Measurements from ENCODE around the gene ZCRB1. TPM values are rescaled to one million over a fixed set of nuclear protein-coding genes. Genes with fewer than 3 reads are reported as not detected.
A peak's percentile ranks its signal among the peaks of the same experiment; 100 is the strongest.

The ZCRB1 gene, protein sequence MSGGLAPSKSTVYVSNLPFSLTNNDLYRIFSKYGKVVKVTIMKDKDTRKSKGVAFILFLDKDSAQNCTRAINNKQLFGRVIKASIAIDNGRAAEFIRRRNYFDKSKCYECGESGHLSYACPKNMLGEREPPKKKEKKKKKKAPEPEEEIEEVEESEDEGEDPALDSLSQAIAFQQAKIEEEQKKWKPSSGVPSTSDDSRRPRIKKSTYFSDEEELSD
- 10 to 100 TPM; 21.3 to 31.0 (median 24.3) TPM for total RNA-seq

DNA sequence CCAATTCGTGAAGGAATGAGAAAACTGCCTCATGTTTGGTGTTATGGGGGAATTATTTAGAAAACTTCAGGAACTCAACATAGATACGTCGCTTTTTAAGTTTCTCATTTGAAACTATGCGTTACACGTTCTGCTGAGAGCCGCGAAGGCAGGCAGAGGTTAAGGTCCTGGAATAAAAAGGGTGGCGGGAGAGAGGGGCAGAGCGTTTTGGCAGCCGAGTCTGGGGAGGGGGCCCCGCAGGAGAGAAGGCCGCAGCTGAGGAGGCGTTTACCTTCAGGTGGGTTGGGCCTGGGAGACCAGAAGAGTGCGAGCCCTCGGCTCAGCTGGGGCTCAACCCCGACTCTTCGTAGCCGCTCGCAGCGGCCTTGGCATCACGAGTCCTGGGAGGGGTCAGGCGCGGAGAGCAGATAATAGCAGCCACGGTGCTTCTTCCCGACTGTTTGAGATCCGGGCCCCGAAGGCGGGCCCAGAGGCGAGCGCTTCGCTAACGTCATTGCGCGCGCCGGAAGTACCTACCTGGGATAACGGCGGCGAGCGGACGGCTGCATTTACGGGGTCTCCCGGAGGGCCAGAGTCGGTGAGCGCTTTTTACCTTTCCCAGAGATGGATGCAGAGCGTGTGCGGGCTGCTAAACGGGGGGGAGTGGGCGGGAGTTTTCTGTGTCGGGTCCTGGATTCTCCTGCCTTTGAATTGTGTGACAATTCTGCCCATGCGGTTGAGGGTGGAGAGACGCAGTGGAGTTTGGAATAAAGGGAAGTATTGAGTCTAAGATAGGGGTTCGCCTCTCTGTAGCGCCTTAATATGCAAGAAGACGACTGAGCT, at the start of gene ZCRB1, which contains the start of gene PPHLN1:
ZCRB1 (minus strand) TSS at position 442 of the 822 bp plus-strand sequence. CDS start 1,992 bp downstream, outside the sequence.
PPHLN1 (plus strand) TSS at position 515 of the 822 bp plus-strand sequence. CDS start 9,736 bp downstream, outside the sequence.
- Histone ChIP-seq H3K27ac (peak within 1 kb of the TSS; percentile 90), H3K9me3 (no peaks in the 10 kb centered on the region), H3K36me3 (peaks cover 12% of the 10 kb centered on the region), H3K27me3 (no peaks in the 10 kb centered on the region), H3K4me3 (peak within 1 kb of the TSS; percentile 89), H3K4me1 (peaks cover 34% of the 10 kb centered on the region)
- under 1% methylated on average over 37 of the region's 55 CpGs for WGBS
- TF ChIP-seq EP300 (IDR thresholded peaks at IDR 0.05): no peak
- TF ChIP-seq POLR2A (IDR thresholded peaks at IDR 0.05): peak in 1 of 2 donors; percentile 81
- peak in 1 of 3 donors; percentile 70 for TF ChIP-seq POLR2AphosphoS5 (IDR thresholded peaks at IDR 0.05)
- TF ChIP-seq, protein P1, sequence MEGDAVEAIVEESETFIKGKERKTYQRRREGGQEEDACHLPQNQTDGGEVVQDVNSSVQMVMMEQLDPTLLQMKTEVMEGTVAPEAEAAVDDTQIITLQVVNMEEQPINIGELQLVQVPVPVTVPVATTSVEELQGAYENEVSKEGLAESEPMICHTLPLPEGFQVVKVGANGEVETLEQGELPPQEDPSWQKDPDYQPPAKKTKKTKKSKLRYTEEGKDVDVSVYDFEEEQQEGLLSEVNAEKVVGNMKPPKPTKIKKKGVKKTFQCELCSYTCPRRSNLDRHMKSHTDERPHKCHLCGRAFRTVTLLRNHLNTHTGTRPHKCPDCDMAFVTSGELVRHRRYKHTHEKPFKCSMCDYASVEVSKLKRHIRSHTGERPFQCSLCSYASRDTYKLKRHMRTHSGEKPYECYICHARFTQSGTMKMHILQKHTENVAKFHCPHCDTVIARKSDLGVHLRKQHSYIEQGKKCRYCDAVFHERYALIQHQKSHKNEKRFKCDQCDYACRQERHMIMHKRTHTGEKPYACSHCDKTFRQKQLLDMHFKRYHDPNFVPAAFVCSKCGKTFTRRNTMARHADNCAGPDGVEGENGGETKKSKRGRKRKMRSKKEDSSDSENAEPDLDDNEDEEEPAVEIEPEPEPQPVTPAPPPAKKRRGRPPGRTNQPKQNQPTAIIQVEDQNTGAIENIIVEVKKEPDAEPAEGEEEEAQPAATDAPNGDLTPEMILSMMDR (IDR thresholded peaks at IDR 0.05): no peak
- DNase-seq (ENCODE audit: low spot score in 2 of 2): peak; percentile 87 to 90

DNA sequence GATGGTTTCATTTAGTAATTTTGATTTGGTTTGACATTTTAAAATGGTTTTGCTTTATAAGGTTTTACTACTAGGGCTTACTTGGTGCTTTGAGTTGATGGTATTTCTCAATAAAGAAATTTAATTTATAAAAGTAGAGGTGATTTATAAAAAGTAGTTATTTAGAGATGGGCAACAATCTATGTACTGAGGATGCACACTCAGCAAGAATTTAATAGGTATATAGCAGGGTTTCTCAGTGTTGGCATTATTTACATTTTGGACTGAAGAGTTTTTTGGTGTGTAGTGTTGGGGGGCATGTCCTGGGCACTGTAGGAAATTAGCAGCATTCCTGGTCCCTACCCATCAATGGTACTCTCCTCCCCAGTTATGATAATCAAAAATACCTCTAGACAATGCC, 47.8 kb upstream of the ZCRB1 start:
- no peak overlapping the region for H3K4me3 ChIP-seq
- no peaks in the 10 kb centered on the region for H3K27me3 ChIP-seq
- no peaks in the 10 kb centered on the region for H3K4me1 ChIP-seq
- TF ChIP-seq POLR2A (IDR thresholded peaks at IDR 0.05) (no peak), EP300 (IDR thresholded peaks at IDR 0.05) (no peak), POLR2AphosphoS5 (IDR thresholded peaks at IDR 0.05) (no peak)
- TF ChIP-seq, protein P1 (IDR thresholded peaks at IDR 0.05): no peak
- DNase-seq (ENCODE audit: low spot score in 2 of 2): no peak
- no peaks in the 10 kb centered on the region for H3K9me3 ChIP-seq
- H3K27ac ChIP-seq: no peak overlapping the region
- H3K36me3 ChIP-seq: peaks cover 19% of the 10 kb centered on the region

DNA sequence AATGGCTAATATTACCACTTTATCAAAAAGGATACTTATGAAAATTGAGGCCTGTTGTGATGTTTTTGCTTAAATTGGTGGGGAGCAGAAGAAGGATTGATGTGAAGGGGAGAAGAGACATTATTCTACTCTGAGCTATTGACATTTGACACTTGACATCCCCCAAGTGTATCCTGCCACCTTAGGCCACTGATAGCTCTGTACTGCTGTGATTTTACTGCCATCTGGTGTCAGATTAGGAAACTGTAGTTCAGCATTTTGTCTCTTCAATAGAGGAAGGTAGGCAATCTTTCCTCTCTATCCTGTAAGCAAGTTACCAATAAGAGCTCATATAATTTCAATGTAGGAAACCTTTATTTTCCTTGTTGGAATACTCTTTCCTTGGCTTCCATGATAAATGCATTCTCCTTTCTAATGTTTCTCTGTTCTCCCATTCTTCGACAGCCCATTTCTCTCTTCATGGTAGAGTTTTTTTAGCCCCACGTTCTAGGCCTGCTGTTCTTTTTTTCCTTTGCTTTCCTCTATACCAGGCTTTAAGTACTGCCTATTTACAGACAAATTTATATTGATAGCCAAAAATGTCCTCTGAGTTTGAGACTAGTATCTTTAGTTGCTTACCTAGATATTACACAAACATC, 46.4 kb upstream of the ZCRB1 start:
- WGBS: 89% methylated on average over 2 of the region's 2 CpGs
- TF ChIP-seq POLR2AphosphoS5 (IDR thresholded peaks at IDR 0.05): no peak
- TF ChIP-seq, protein P1 (IDR thresholded peaks at IDR 0.05): peak; percentile 54 to 55
- TF ChIP-seq EP300 (IDR thresholded peaks at IDR 0.05): no peak
- Histone ChIP-seq H3K9me3 (no peaks in the 10 kb centered on the region), H3K4me1 (no peaks in the 10 kb centered on the region), H3K27ac (no peak overlapping the region), H3K36me3 (peaks cover 18% of the 10 kb centered on the region), H3K27me3 (no peaks in the 10 kb centered on the region), H3K4me3 (no peak overlapping the region)
- DNase-seq (ENCODE audit: low spot score in 2 of 2): no peak

DNA sequence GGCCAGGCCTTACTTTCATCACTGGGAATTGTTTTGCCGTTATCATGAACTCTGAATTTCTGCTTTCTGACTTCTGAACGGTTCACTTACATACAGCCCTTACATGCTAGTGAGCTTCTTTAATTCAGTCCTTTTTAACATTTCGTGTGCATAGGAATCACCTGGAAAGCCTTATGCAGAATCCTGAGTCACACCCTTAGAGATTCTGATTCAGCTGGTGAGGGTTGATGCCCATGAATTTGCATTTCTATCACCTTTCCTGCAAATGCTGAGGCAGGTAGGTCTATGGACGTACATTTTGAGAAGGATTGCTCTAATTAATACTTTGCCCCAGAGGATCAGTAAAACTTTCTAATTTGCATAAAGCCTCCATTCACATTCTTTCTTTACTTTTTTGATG, 44.1 kb upstream of the ZCRB1 start:
- Histone ChIP-seq H3K4me1 (no peaks in the 10 kb centered on the region), H3K27ac (no peak overlapping the region), H3K27me3 (no peaks in the 10 kb centered on the region), H3K9me3 (no peaks in the 10 kb centered on the region), H3K36me3 (no peaks in the 10 kb centered on the region), H3K4me3 (no peak overlapping the region)
- no peak for DNase-seq (ENCODE audit: low spot score in 2 of 2)
- TF ChIP-seq POLR2AphosphoS5 (IDR thresholded peaks at IDR 0.05) (no peak), POLR2A (IDR thresholded peaks at IDR 0.05) (no peak), EP300 (IDR thresholded peaks at IDR 0.05) (no peak)
- TF ChIP-seq, protein P1 (IDR thresholded peaks at IDR 0.05): no peak
- 72% methylated on average over 4 of the region's 4 CpGs for WGBS

DNA sequence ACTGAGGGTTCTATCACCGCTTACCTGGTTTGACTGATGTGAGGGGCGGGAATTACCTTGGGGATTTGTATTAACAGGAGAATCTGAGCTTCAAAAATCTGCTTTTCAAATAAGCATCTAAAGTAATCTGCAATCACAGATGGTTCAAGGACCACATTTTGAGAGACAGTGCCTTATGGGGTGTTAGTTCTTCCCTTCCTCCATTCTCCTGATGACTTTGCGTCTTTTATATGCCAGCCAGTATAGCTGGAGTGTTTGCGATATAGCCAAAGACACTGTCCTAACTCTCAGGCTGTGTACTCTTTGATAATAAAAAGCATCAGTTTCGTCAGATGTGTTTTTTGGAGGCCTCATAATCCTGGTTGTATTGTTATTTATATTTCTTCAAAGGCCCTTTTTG, 39.6 kb upstream of the ZCRB1 start:
- Histone ChIP-seq H3K27me3 (no peaks in the 10 kb centered on the region), H3K9me3 (no peaks in the 10 kb centered on the region), H3K4me1 (peaks cover 6% of the 10 kb centered on the region), H3K27ac (no peak overlapping the region), H3K4me3 (no peak overlapping the region), H3K36me3 (no peaks in the 10 kb centered on the region)
- DNase-seq (ENCODE audit: low spot score in 2 of 2): no peak
- no peak for TF ChIP-seq POLR2AphosphoS5 (IDR thresholded peaks at IDR 0.05)
- no peak for TF ChIP-seq EP300 (IDR thresholded peaks at IDR 0.05)
- no peak for TF ChIP-seq POLR2A (IDR thresholded peaks at IDR 0.05)
- TF ChIP-seq, protein P1 (IDR thresholded peaks at IDR 0.05): no peak
- 97% methylated on average over 5 of the region's 5 CpGs for WGBS

All from suprapubic skin (tissue), 4 donors.